ENCODE results near the gene MACROD2.

The MACROD2 gene

DNA sequence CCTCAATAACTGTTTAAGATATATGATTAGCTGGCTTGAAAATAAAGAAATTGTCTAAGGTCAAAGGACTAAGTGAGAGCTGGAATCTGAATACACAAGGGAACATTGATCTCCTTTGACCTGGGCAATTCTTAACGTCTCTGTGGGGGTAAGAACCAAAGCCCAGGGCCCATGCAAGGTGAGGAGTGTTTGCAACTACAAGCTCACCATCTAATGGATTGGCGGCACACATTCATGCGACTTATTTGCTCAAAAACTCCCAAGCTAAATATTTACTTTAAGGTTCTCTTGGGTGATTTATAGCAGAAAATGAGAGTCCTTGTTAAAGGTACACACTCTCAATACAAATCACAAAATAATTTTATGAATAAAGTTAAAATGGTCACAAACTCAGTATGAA is 734.1 kb downstream of the MACROD2 start:
- TF ChIP-seq, protein P1, sequence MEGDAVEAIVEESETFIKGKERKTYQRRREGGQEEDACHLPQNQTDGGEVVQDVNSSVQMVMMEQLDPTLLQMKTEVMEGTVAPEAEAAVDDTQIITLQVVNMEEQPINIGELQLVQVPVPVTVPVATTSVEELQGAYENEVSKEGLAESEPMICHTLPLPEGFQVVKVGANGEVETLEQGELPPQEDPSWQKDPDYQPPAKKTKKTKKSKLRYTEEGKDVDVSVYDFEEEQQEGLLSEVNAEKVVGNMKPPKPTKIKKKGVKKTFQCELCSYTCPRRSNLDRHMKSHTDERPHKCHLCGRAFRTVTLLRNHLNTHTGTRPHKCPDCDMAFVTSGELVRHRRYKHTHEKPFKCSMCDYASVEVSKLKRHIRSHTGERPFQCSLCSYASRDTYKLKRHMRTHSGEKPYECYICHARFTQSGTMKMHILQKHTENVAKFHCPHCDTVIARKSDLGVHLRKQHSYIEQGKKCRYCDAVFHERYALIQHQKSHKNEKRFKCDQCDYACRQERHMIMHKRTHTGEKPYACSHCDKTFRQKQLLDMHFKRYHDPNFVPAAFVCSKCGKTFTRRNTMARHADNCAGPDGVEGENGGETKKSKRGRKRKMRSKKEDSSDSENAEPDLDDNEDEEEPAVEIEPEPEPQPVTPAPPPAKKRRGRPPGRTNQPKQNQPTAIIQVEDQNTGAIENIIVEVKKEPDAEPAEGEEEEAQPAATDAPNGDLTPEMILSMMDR (conservative IDR thresholded peaks at IDR 0.05; ENCODE audit: low read length): no peak
- H3K4me3 ChIP-seq (ENCODE audit: low read length): no peak overlapping the region
- no peak for DNase-seq (ENCODE audit: low read depth)

DNA sequence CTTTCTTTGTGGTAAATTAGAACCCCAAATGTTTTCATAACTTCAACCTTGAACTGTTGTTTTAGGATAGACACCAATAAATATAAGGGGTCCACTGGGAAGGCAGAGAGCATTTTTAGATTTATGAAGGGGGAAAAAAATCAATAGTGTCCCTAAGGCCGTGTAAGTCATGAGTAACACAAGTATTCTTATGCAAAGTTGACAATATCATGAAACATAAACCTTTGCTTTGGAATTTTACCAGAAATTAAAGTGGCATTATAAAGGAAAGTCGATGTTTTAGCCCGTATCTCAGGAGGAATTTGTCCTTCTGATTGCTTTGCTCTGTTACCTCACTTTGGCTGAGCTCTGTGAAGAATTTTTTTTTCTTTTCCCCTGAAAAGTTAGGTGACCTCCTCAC is 737.0 kb downstream of the MACROD2 start:
- DNase-seq (ENCODE audit: low read depth): no peak
- TF ChIP-seq, protein P1 (conservative IDR thresholded peaks at IDR 0.05; ENCODE audit: low read length): no peak
- H3K4me3 ChIP-seq (ENCODE audit: low read length): no peak overlapping the region

DNA sequence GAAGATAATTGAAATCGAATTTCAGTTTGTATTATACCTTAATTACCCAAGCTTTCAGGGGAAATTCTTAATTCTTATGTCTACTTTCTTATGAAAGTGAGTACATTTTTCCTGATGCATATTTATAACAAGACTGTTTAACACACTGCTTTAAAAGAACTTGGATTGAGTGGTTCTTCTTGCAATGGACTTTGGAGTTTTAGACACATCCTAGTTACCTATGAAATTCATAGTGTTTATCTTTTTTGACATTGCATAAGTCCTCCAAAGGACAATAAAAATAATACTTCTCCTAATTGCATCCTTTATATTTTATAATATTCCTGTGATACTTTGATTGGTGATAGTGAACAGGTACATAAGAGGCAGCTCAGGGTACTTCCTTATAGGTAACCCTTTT is 737.7 kb downstream of the MACROD2 start:
- no peak for DNase-seq (ENCODE audit: low read depth)
- H3K4me3 ChIP-seq (ENCODE audit: low read length): no peak overlapping the region
- TF ChIP-seq, protein P1 (conservative IDR thresholded peaks at IDR 0.05; ENCODE audit: low read length): no peak

DNA sequence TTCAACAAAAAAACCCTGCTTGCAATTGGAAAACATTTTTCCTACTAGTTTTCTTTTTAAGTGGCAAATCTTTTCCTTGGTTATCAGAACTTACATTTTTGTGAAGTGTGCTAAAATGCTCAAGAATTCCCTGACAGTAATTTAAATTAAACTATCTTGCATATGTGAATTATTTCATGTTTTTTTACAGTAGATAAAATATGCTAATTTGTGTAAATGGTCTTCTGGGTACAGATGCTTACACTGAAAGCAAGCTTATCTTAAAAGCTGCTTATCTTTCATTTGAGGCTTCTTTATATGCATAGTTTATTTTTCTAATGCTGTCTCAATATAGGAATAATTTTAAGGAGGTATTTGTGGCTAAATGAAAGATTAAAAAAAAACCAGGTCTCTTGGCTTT is 745.1 kb downstream of the MACROD2 start:
- TF ChIP-seq, protein P1 (conservative IDR thresholded peaks at IDR 0.05; ENCODE audit: low read length): no peak
- no peak for DNase-seq (ENCODE audit: low read depth)
- no peak overlapping the region for H3K4me3 ChIP-seq (ENCODE audit: low read length)

DNA sequence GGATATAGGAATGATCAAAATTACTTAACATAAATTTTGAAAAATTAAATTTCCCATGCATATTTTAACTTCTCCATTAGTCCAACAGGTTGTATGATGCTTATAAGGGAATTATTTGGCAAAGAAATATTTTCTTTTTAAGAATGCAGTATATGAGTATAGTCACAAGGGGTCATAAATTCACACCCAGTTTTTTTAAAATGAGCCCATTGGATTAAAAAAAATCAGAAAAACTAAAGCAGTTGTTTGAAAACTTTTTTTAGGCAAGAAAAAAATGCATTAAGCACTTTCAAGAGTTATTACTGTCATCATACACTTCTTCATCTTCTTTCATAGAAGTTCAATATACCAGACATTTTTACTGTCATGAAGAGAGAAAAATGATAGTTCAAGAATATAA is 746.3 kb downstream of the MACROD2 start:
- no peak for DNase-seq (ENCODE audit: low read depth)
- TF ChIP-seq, protein P1 (conservative IDR thresholded peaks at IDR 0.05; ENCODE audit: low read length): no peak
- no peak overlapping the region for H3K4me3 ChIP-seq (ENCODE audit: low read length)

DNA sequence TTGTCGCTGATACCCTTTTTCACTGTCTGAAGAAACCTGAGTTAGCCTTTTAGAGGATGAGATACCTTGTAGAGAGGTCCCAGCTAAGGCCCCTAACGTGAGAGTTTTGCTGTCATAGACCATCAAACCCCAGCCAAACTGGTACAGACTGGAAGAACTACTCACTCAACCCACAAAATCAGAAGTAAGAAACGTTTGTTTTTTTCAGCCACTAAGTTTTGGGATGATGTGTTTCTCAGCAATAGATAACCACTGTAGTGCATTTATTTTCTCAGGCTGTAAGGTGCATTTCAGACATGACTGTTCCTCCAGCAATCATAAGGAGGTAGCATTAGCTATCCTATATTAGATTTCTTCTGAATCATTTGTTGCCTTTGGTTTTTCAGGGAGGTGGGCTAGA is 749.4 kb downstream of the MACROD2 start:
- TF ChIP-seq, protein P1 (conservative IDR thresholded peaks at IDR 0.05; ENCODE audit: low read length): no peak
- DNase-seq (ENCODE audit: low read depth): no peak
- H3K4me3 ChIP-seq (ENCODE audit: low read length): no peak overlapping the region

DNA sequence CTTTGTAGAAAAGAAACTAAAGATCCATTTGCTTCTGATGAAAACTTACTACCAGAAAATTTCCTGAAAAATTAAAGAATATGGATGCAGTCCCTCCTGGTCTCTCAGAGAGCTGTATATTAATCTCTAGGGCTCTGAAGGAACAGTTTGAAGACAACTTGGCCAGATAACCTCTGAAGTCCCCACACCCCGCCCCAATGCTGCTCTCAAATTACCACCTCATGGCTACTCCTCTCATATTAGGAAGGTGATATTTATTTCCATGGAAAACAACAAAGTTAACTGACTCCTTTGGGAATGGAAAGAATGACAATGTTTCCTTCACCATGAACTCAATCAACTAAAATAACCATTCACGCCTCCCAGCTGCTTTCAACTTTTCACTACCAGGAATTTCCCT is 750.5 kb downstream of the MACROD2 start:
- TF ChIP-seq, protein P1 (conservative IDR thresholded peaks at IDR 0.05; ENCODE audit: low read length): no peak
- no peak for DNase-seq (ENCODE audit: low read depth)
- H3K4me3 ChIP-seq (ENCODE audit: low read length): no peak overlapping the region
